GM12878 (cell line): ENCODE data around the gene MYH6. TPM values are rescaled to one million over a fixed set of nuclear protein-coding genes. Genes with fewer than 3 reads are reported as not detected.

Source experiments
- ATAC-seq: fragments of 200-7000 bp; cut with Tn5 transposase; 3 replicates; pipeline ENCODE4 v1.9.1; 2020; ENCODE audit warnings: mild to moderate bottlenecking, moderate library complexity
- BruUV-seq: library from RNA; stranded (reverse); fragments of 400-500 nt; replicated peaks from 2 replicates; lab custom pipeline; 2021; lab: Mats Ljungman, UMichigan
- CTCF ChIA-PET: fragments of 300-600 bp; sonication (Branson Sonifier 250); formaldehyde crosslinking; extraction: SDS; loops from one replicate; lab custom pipeline; 2021; ENCODE audit warnings: inconsistent platforms; lab: Yijun Ruan, JAX
- POLR2A ChIA-PET: fragments of 350-600 bp; formaldehyde crosslinking; extraction: SDS; loops from one replicate; lab custom pipeline; 2021; ENCODE audit warnings: inconsistent platforms; lab: Charles Lee
- RAD21 ChIA-PET: fragments of 300-600 bp; sonication (Branson Sonifier 250); formaldehyde crosslinking; loops from one replicate; lab custom pipeline; 2023; ENCODE audit warnings: antibody characterized with exemption; ENCODE audit not compliant: unreplicated experiment; lab: Charles Lee
- SMC1A ChIA-PET: fragments of 300-600 bp; sonication (Branson Sonifier 250); formaldehyde crosslinking; loops from one replicate; lab custom pipeline; 2023; ENCODE audit not compliant: unreplicated experiment, uncharacterized antibody; lab: Charles Lee
- DNase-seq: peaks from one replicate; pipeline ENCODE4 v3.0.0-alpha.2; 2011; ENCODE audit warnings: low read depth, low spot score
- FAIRE-seq: peaks from 3 replicates; lab custom pipeline; 2011; peaks lifted over from hg19 to GRCh38; lab: Jason Lieb, UNC
- H2AFZ ChIP-seq: 2 replicates; pipeline ENCODE4 v1.6.0; 2011; ENCODE audit warnings: low read depth, low read length, control low read depth; ENCODE audit not compliant: control insufficient read depth
- H3K27ac ChIP-seq: 2 replicates; pipeline ENCODE4 v1.5.1; 2011; ENCODE audit warnings: control low read depth; ENCODE audit not compliant: control insufficient read depth, insufficient read depth
- H3K27me3 ChIP-seq, 2 experiments: replicated peaks in 1 of 2; 2 replicates each; pipeline versions ENCODE4 v1.6.0 to v1.6.1; 2011; ENCODE audit warnings: low read length in 1 of 2; ENCODE audit not compliant: control insufficient read depth in 2 of 2, insufficient read depth in 2 of 2
- H3K36me3 ChIP-seq, 2 experiments: 2 replicates each; pipeline ENCODE4 v1.5.1; 2011; ENCODE audit warnings: low read length in 1 of 2; ENCODE audit not compliant: control insufficient read depth in 2 of 2, insufficient read depth in 2 of 2
- H3K4me1 ChIP-seq: 2 replicates; pipeline ENCODE4 v1.6.1; 2011; ENCODE audit warnings: mild to moderate bottlenecking, low read length, moderate library complexity, mixed read lengths; ENCODE audit not compliant: control insufficient read depth, insufficient read depth
- H3K4me2 ChIP-seq: 2 replicates; pipeline ENCODE4 v1.6.0; 2011; ENCODE audit warnings: control low read depth; ENCODE audit not compliant: control insufficient read depth, insufficient read depth
- H3K4me3 ChIP-seq: fragments of 200-600 bp; sonication (generic); 2 replicates; pipeline ENCODE4 v1.5.1; 2016
- H3K79me2 ChIP-seq: 2 replicates; pipeline ENCODE4 v1.6.0; 2011; ENCODE audit warnings: low read length; ENCODE audit not compliant: control insufficient read depth, insufficient read depth
- H3K9ac ChIP-seq: 2 replicates; pipeline ENCODE4 v1.8.0; 2011; ENCODE audit warnings: low read length, control low read depth, mixed read lengths; ENCODE audit not compliant: control insufficient read depth, insufficient read depth
- H3K9me3 ChIP-seq: replicated peaks from 3 replicates; pipeline ENCODE4 v1.5.1; 2011; ENCODE audit warnings: mild to moderate bottlenecking, low read length; ENCODE audit not compliant: control insufficient read depth, insufficient read depth
- H4K20me1 ChIP-seq: 2 replicates; pipeline ENCODE4 v1.6.0; 2011; ENCODE audit not compliant: control insufficient read depth, insufficient read depth
- BCLAF1 ChIP-seq: fragments of 450-650 bp; IDR thresholded peaks from 2 replicates; pipeline ENCODE4 v1.6.1; 2017; ENCODE audit warnings: antibody characterized with exemption, mild to moderate bottlenecking, moderate library complexity
- HCFC1 ChIP-seq: fragments of 150-350 bp; IDR thresholded peaks from 2 replicates; pipeline ENCODE4 v1.6.1; 2014; ENCODE audit warnings: low read length
- IRF5 ChIP-seq: fragments of 450-650 bp; IDR thresholded peaks from 2 replicates; pipeline ENCODE4 v1.6.1; 2017; ENCODE audit warnings: borderline replicate concordance
- MLLT1 ChIP-seq: fragments of 450-650 bp; IDR thresholded peaks from 2 replicates; pipeline ENCODE4 v1.6.1; 2016; ENCODE audit warnings: mild to moderate bottlenecking
- MYB ChIP-seq: fragments of 150-350 bp; IDR thresholded peaks from 2 replicates; pipeline ENCODE4 v1.6.1; 2014; ENCODE audit warnings: mild to moderate bottlenecking, low read depth, low read length, borderline replicate concordance
- RAD51 ChIP-seq: fragments of 450-650 bp; IDR thresholded peaks from 2 replicates; pipeline ENCODE4 v1.6.1; 2016; ENCODE audit warnings: moderate library complexity, mild to moderate bottlenecking, inconsistent platforms
- TCF12 ChIP-seq: IDR thresholded peaks from 2 replicates; pipeline ENCODE4 v1.6.1; 2011; ENCODE audit warnings: low read depth, mild to moderate bottlenecking, low read length
- ZSCAN29 ChIP-seq: fragments of 450-650 bp; IDR thresholded peaks from 2 replicates; pipeline ENCODE4 v1.6.1; 2017; ENCODE audit warnings: mild to moderate bottlenecking, moderate library complexity
- WGBS: methylation state at CpG from one replicate; pipeline ENCODE4 v1.1.6; 2016; ENCODE audit warnings: low lambda C conversion rate; ENCODE audit not compliant: insufficient replicate concordance, insufficient coverage; ENCODE audit errors: missing lambda C conversion rate; 5-methylcytosine and 5-hydroxymethylcytosine counted together
- in situ Hi-C: fragments of 300-500 bp; cut with MboI; formaldehyde crosslinking; loops from 9 replicates; pipeline ENCODE4 v1.14.3; 2018; ENCODE audit warnings: mixed read lengths
- intact Hi-C: fragments of 100-400 bp; cut with micrococcal nuclease; formaldehyde crosslinking; loops from one replicate; pipeline ENCODE4 v1.14.2; 2022; ENCODE audit not compliant: unreplicated experiment
- polyA plus RNA-seq, 11 experiments: library from polyadenylated mRNA; depleted of rRNA in 4 of 11; unstranded in 6 of 11; stranded (reverse) in 5 of 11; fragments of >200 nt; fragmentation: Nextera tagmentation in 4 of 11; fragmentation: Illumina TruSeq in 1 of 11; extraction: Ambion mirVana in 4 of 11; extraction: Trizol in 1 of 11; gene quantifications; 1 replicate in 1 of 11; 2 replicates in 10 of 11; pipeline versions ENCODE4 v1.2.1 to v1.2.3, GENCODE V29; 2011 to 2016; ENCODE audit warnings: inconsistent platforms in 2 of 11, missing spikeins in 2 of 11, low read depth in 1 of 11
- total RNA-seq, 4 experiments: library from RNA; depleted of rRNA in 3 of 4; stranded (reverse); fragments of >200 nt in 3 of 4; fragmentation: Illumina TruSeq in 1 of 4; extraction: Trizol in 1 of 4; gene quantifications; 2 replicates each; pipeline versions ENCODE4 v1.2.1 to v1.2.3, GENCODE V29; 2013 to 2021

The MYH6 gene
- total and polyA plus RNA-seq, 10 of the 15 experiments (the other 5 are each of a cell fraction or from before 2014, with no cell fraction given): 0.01 to 0.84 (median 0.05) TPM; not detected in 7

GRCh38 chr14:23414906-23415820 is 7.1 kb upstream of the MYH6 start:
- POLR2A ChIA-PET: no interaction called here
- Histone ChIP-seq H3K9me3 (no peaks in the 10 kb centered on the region), H3K4me3 (no peak overlapping the region), H4K20me1 (no peaks in the 10 kb centered on the region), H3K4me1 (no peaks in the 10 kb centered on the region), H3K79me2 (no peaks in the 10 kb centered on the region), H2AFZ (no peak overlapping the region), H3K36me3 (no peaks in the 10 kb centered on the region), H3K27me3 (no peaks in the 10 kb centered on the region; a peak in 2 of 4 replicates), H3K9ac (no peak overlapping the region), H3K27ac (no peak overlapping the region), H3K4me2 (no peak overlapping the region)
- no peak for TF ChIP-seq ZSCAN29
- TF ChIP-seq TCF12: no peak
- TF ChIP-seq MLLT1: no peak
- TF ChIP-seq RAD51: no peak
- TF ChIP-seq IRF5: no peak
- no peak for TF ChIP-seq HCFC1
- no peak for TF ChIP-seq BCLAF1
- no peak for TF ChIP-seq MYB
- in situ Hi-C loops (no loop called here), intact Hi-C loops (no loop called here)
- no TSS peak for BruUV-seq
- RAD21 ChIA-PET: no interaction called here
- CTCF ChIA-PET: interaction anchor here (0.5 kb wide), 1 partner anchor 116 kb away, joined by 3 read pairs; no protein-coding TSS in a partner anchor
- 70% methylated on average over 34 of the region's 39 CpGs for WGBS
- SMC1A ChIA-PET: interaction anchor here (0.7 kb wide), 1 partner anchor 54 kb away, joined by 3 read pairs; no protein-coding TSS in a partner anchor
- DNase-seq (no peak), ATAC-seq (no peak), FAIRE-seq (no peak)
